Inferior parietal cortex (tissue), 1 donor: Measurements from ENCODE around the gene PSMG2.
"Not testable (repeated sequence)": the region's sequence is repeated elsewhere in the genome, so short reads cannot be mapped to it uniquely, and the experiment has no call there.

Source experiments
- DNase-seq: peaks from one replicate; pipeline ENCODE4 v3.0.0-alpha.2; 2016; ENCODE audit errors: extremely low spot score

The PSMG2 gene

GRCh38 chr18:12722731-12723130 lies 19.9 kb downstream of the PSMG2 start:
- no peak for DNase-seq

GRCh38 chr18:12726331-12726730 lies 23.5 kb downstream of the PSMG2 start:
- no peak for DNase-seq

GRCh38 chr18:12726774-12727550 lies 24.1 kb downstream of the PSMG2 start:
- DNase-seq: peak; percentile 95

- no peak for DNase-seq
Observed at GRCh38 chr18:12737243-12737902, 34.5 kb downstream of the PSMG2 start.

GRCh38 chr18:12741351-12741750 lies 38.5 kb downstream of the PSMG2 start:
- no peak for DNase-seq

- DNase-seq: no peak
Observed at GRCh38 chr18:12742453-12742852, 39.6 kb downstream of the PSMG2 start.

GRCh38 chr18:12744103-12744502 lies 41.3 kb downstream of the PSMG2 start:
- peak; percentile 65 for DNase-seq

GRCh38 chr18:12745095-12745795 lies 42.4 kb downstream of the PSMG2 start:
- no peak for DNase-seq

GRCh38 chr18:12747530-12748315 lies 44.9 kb downstream of the PSMG2 start:
- no peak for DNase-seq

GRCh38 chr18:12748671-12749070 lies 45.8 kb downstream of the PSMG2 start:
- no peak for DNase-seq

GRCh38 chr18:12749121-12749520 lies 46.3 kb downstream of the PSMG2 start:
- DNase-seq: no peak

GRCh38 chr18:12750076-12750714 lies 47.4 kb downstream of the PSMG2 start:
- DNase-seq: no peak

- DNase-seq: no peak
Observed at GRCh38 chr18:12750715-12751502, 48.1 kb downstream of the PSMG2 start.

- DNase-seq: no peak
Observed at GRCh38 chr18:12751503-12751884, 48.7 kb downstream of the PSMG2 start.

- DNase-seq: no peak
Observed at GRCh38 chr18:12751891-12752290, 49.0 kb downstream of the PSMG2 start.

- DNase-seq: no peak
Observed at GRCh38 chr18:12754511-12754910, 51.7 kb downstream of the PSMG2 start.

GRCh38 chr18:12755606-12756005 lies 52.8 kb downstream of the PSMG2 start:
- DNase-seq: not testable (repeated sequence)

GRCh38 chr18:12756619-12757239 lies 53.9 kb downstream of the PSMG2 start:
- DNase-seq: not testable (repeated sequence)

- DNase-seq: not testable (repeated sequence)
Observed at GRCh38 chr18:12758566-12758965, 55.7 kb downstream of the PSMG2 start.

GRCh38 chr18:12765126-12765525 lies 62.3 kb downstream of the PSMG2 start:
- DNase-seq: no peak
